ENCODE measurements around the gene KIF22.

DNA sequence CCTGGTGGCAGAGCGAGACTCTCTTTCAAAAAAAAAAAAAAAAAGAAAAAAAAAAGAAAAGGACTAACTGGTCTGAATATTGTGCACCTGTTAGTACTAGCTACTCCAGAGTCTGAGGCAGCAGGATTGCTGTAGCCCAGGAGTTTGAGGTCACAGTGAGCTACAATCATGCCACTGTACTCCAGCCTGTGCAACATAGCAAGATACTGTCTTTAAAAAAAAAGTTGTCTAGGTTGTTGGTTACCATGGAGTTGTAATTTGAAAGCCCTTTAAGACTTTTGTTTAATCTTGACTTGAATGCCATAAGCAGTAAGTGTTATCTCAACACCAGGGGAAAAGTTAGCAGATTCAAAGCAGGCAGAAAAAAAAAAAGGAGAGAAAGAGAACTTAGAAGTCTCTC, 33.9 kb upstream of the KIF22 start:
- TF ChIP-seq POLR2A (IDR thresholded peaks at IDR 0.05; ENCODE audit: low read length) (no peak), GATA1 (IDR thresholded peaks at IDR 0.05; ENCODE audit: low read depth, low read length) (no peak)
